A673 (cell line): ENCODE data around the gene KIAA1191. TPM values are rescaled to one million over a fixed set of nuclear protein-coding genes. Genes with fewer than 3 reads are reported as not detected.
A peak's percentile ranks its signal among the peaks of the same experiment; 100 is the strongest.

Source experiments
- Bru-seq: library from RNA; stranded (reverse); fragments of 400-500 nt; gene quantifications from one replicate; lab custom pipeline; 2021; lab: Mats Ljungman, UMichigan
- BruChase-seq, 2 experiments: library from RNA; stranded (reverse); fragments of 400-500 nt; gene quantifications; one replicate each; lab custom pipeline; 2021; lab: Mats Ljungman, UMichigan
- BruUV-seq: library from RNA; stranded (reverse); fragments of 400-500 nt; replicated peaks from 2 replicates; lab custom pipeline; 2021; lab: Mats Ljungman, UMichigan
- CTCF ChIA-PET: fragments of 300-600 bp; sonication (Branson Sonifier 250); formaldehyde crosslinking; loops from one replicate; lab custom pipeline; 2022; ENCODE audit warnings: antibody characterized with exemption; lab: Charles Lee
- POLR2A ChIA-PET: fragments of 300-600 bp; sonication (Branson Sonifier 250); formaldehyde crosslinking; loops from one replicate; lab custom pipeline; 2022; ENCODE audit warnings: antibody characterized with exemption; ENCODE audit not compliant: low non-redundant PET; lab: Charles Lee
- DNase-seq: peaks from one replicate; pipeline ENCODE4 v3.0.0-alpha.2; 2015; ENCODE audit warnings: low spot score
- H3K27ac ChIP-seq: fragments of 200-600 bp; sonication (generic); 2 replicates; pipeline ENCODE4 v1.5.1; 2016; ENCODE audit warnings: mixed run types, low read depth, mild to moderate bottlenecking, mixed read lengths, antibody characterized with exemption, low read length; ENCODE audit not compliant: poor library complexity, severe bottlenecking
- H3K27me3 ChIP-seq: fragments of 200-600 bp; sonication (generic); replicated peaks from 2 replicates; pipeline ENCODE4 v1.6.1; 2017; ENCODE audit warnings: mixed run types, low read depth, mild to moderate bottlenecking, mixed read lengths, antibody characterized with exemption, low read length; ENCODE audit not compliant: insufficient read depth, poor library complexity
- H3K36me3 ChIP-seq: fragments of 200-600 bp; sonication (generic); 2 replicates; pipeline ENCODE4 v1.6.1; 2016; ENCODE audit warnings: mixed run types, mild to moderate bottlenecking, mixed read lengths, antibody characterized with exemption, low read length; ENCODE audit not compliant: insufficient read depth, poor library complexity, severe bottlenecking
- H3K4me1 ChIP-seq: fragments of 200-600 bp; sonication (generic); 2 replicates; pipeline ENCODE4 v1.6.1; 2017; ENCODE audit warnings: mixed run types, mild to moderate bottlenecking, mixed read lengths, antibody characterized with exemption, low read length; ENCODE audit not compliant: insufficient read depth, poor library complexity, severe bottlenecking
- H3K4me3 ChIP-seq: fragments of 200-600 bp; sonication (generic); 2 replicates; pipeline ENCODE4 v1.5.1; 2016; ENCODE audit warnings: low read depth, mixed run types, mild to moderate bottlenecking, mixed read lengths, low read length; ENCODE audit not compliant: poor library complexity, severe bottlenecking
- H3K9me3 ChIP-seq: fragments of 200-600 bp; sonication (generic); 2 replicates; pipeline ENCODE4 v1.6.1; 2016; ENCODE audit warnings: mixed run types, low read depth, mild to moderate bottlenecking, mixed read lengths, antibody characterized with exemption, low read length; ENCODE audit not compliant: poor library complexity, severe bottlenecking
- EZH2 ChIP-seq: fragments of 200-600 bp; sonication (generic); IDR thresholded peaks from 2 replicates; pipeline ENCODE4 v1.6.1; 2017; ENCODE audit warnings: borderline replicate concordance, low read depth, mild to moderate bottlenecking, mixed read lengths, antibody characterized with exemption, low read length; ENCODE audit not compliant: poor library complexity, severe bottlenecking
- intact Hi-C: fragments of 100-400 bp; cut with micrococcal nuclease; formaldehyde crosslinking; loops from one replicate; pipeline ENCODE4 v1.10.0; 2022; ENCODE audit not compliant: unreplicated experiment
- long read RNA-seq: library from polyadenylated mRNA; stranded (forward); transcript quantifications from one replicate; pipeline ENCODE4 v2.0.0, GENCODE V29; 2022
- total RNA-seq: library from RNA; stranded (reverse); gene quantifications from 2 replicates; pipeline ENCODE4 v1.2.3, GENCODE V29; 2021
- TF ChIP-seq, protein P1 (sequence below): fragments of 300-800, 200-600 bp; sonication (generic); conservative IDR thresholded peaks from 2 replicates; pipeline ENCODE4 v1.5.1; 2017; ENCODE audit warnings: low read depth, mild to moderate bottlenecking, antibody characterized with exemption, low read length, moderate library complexity, mixed read lengths

The KIAA1191 gene
- total RNA-seq (99.3 and 102 TPM in 2 replicates), Bru-seq, nascent RNA (percentile 83 among the genes with signal in this experiment), BruChase-seq, experiment 1, labeled RNA remaining after a 2-hour chase (percentile 89 among the genes with signal in this experiment), BruChase-seq, experiment 2, labeled RNA remaining after a 6-hour chase (percentile 94 among the genes with signal in this experiment)
- long read RNA-seq, transcript KIAA1191-202 (8 exons, 2,700 nt): minor isoform, 19 of 261 reads
- long read RNA-seq, transcript KIAA1191-203 (5 exons, 2,243 nt): minor isoform, 14 of 261 reads
- long read RNA-seq, transcript KIAA1191-201 (9 exons, 2,991 nt): major isoform, 80 of 261 reads
- long read RNA-seq, partial matches to known transcripts: 108 of 261 reads
- long read RNA-seq, other reads (novel, unspliced or antisense): 39 of 261 reads

GRCh38 chr5:176361437-176362232 is at the start of gene KIAA1191:
Gene KIAA1191 (minus strand): TSS chr5:176361764. CDS start chr5:176359508, 2,256 bp downstream.
- intact Hi-C loops: loop anchor here (5.0 kb wide), 1 partner anchor 176 kb away; the partner anchor contains the start of gene RNF44
- Histone ChIP-seq H3K27ac (peak within 1 kb of the TSS; percentile 88), H3K9me3 (no peaks in the 10 kb centered on the region), H3K36me3 (peaks cover 14% of the 10 kb centered on the region), H3K4me3 (peak within 1 kb of the TSS; percentile 95), H3K4me1 (peaks cover 4% of the 10 kb centered on the region), H3K27me3 (no peaks in the 10 kb centered on the region)
- peak; percentile 91 for DNase-seq
- ChIA-PET CTCF (interaction anchor here (0.7 kb wide), 1 partner anchor 632 kb away, joined by 3 read pairs; no protein-coding TSS in a partner anchor), POLR2A (interaction anchor here (0.6 kb wide), 1 partner anchor 156 kb away, joined by 3 read pairs; no protein-coding TSS in a partner anchor)
- TF ChIP-seq, protein P1, sequence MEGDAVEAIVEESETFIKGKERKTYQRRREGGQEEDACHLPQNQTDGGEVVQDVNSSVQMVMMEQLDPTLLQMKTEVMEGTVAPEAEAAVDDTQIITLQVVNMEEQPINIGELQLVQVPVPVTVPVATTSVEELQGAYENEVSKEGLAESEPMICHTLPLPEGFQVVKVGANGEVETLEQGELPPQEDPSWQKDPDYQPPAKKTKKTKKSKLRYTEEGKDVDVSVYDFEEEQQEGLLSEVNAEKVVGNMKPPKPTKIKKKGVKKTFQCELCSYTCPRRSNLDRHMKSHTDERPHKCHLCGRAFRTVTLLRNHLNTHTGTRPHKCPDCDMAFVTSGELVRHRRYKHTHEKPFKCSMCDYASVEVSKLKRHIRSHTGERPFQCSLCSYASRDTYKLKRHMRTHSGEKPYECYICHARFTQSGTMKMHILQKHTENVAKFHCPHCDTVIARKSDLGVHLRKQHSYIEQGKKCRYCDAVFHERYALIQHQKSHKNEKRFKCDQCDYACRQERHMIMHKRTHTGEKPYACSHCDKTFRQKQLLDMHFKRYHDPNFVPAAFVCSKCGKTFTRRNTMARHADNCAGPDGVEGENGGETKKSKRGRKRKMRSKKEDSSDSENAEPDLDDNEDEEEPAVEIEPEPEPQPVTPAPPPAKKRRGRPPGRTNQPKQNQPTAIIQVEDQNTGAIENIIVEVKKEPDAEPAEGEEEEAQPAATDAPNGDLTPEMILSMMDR: no peak; the same call in 1 of the 2 replicates
- TF ChIP-seq EZH2: no peak
- BruUV-seq: no TSS peak

DNA sequence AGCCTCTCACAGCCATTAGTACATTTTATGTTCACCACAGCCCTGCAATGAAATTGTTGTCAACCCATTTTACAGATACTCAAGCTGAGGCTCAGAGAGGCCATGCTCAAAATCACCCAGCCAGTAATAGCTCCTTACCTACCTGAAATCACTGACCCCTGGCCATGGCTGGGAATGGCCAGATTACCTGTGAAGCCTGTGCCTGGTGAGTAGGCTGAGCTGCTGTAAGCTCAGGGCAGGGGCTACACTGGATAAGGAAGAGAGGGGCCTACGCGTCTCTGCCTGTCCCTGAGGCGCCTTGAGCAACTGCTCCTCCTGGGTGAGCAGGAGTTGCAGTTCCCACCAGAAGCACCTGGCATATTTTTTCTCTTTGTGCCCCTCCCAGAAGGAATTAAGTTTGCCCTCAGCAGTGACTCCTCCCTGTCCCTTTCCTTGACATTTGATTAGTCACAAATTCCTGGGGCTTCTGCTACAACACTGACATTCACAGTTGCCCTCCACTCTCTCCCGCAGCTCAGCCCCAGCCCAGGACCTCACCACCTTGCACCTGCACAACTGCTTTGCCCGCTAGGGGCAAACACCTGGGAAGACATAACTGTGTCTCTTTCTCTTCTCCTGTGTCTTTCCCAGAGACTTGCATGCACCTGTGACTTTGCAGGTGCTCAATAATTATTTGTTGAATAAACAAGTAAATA is 49.1 kb upstream of the KIAA1191 start:
- intact Hi-C loops: no loop called here
- BruUV-seq: no TSS peak
- H3K4me3 ChIP-seq: no peak overlapping the region

More for the DNA sequence above, 49.1 kb upstream of the KIAA1191 start:
- CTCF ChIA-PET: no interaction called here
- H3K9me3 ChIP-seq: no peaks in the 10 kb centered on the region
- TF ChIP-seq, protein P1: no peak
- no peak for TF ChIP-seq EZH2
- H3K27me3 ChIP-seq: no peaks in the 10 kb centered on the region
- POLR2A ChIA-PET: no interaction called here
- H3K4me1 ChIP-seq: peaks cover 3% of the 10 kb centered on the region
- H3K36me3 ChIP-seq: no peaks in the 10 kb centered on the region
- no peak overlapping the region for H3K27ac ChIP-seq
- no peak for DNase-seq
